GDM1 (cell line): ENCODE measurements around the gene AQR.
"Not testable (repeated sequence)": the region's sequence is repeated elsewhere in the genome, so short reads cannot be mapped to it uniquely, and the experiment has no call there.

Source experiments
- DNase-seq: peaks from one replicate; lab custom pipeline; 2025; lab: John Stamatoyannopoulos, UW

AQR gene

GRCh38 chr15:34952481-34952880 is 17.1 kb downstream of the AQR start:
- no peak for DNase-seq

- DNase-seq = no peak
Measured at GRCh38 chr15:34951993-34952392, 17.5 kb downstream of the AQR start.

GRCh38 chr15:34944936-34945335 is 24.6 kb downstream of the AQR start:
- DNase-seq = no peak

- no peak for DNase-seq
Measured at GRCh38 chr15:34943711-34944110, 25.8 kb downstream of the AQR start.

GRCh38 chr15:34943264-34943663 is 26.3 kb downstream of the AQR start:
- DNase-seq = not testable (repeated sequence)

- no peak for DNase-seq
Measured at GRCh38 chr15:34942363-34942762, 27.2 kb downstream of the AQR start.

- DNase-seq = no peak
Measured at GRCh38 chr15:34941831-34942230, 27.7 kb downstream of the AQR start.

GRCh38 chr15:34941185-34941698 is 28.3 kb downstream of the AQR start:
- no peak for DNase-seq

GRCh38 chr15:34933432-34933975 is 36.0 kb downstream of the AQR start:
- DNase-seq = no peak

GRCh38 chr15:34928349-34928748 is 41.2 kb downstream of the AQR start:
- not testable (repeated sequence) for DNase-seq

- no peak for DNase-seq
Measured at GRCh38 chr15:34927726-34928125, 41.8 kb downstream of the AQR start.

- DNase-seq = no peak
Measured at GRCh38 chr15:34914317-34914716, 55.2 kb downstream of the AQR start.

GRCh38 chr15:34905047-34905446 is 64.5 kb downstream of the AQR start:
- no peak for DNase-seq

GRCh38 chr15:34904527-34904926 is 65.0 kb downstream of the AQR start:
- no peak for DNase-seq

- DNase-seq = no peak
Measured at GRCh38 chr15:34900748-34901147, 68.8 kb downstream of the AQR start.

GRCh38 chr15:34896183-34896582 is 73.4 kb downstream of the AQR start:
- DNase-seq = no peak

GRCh38 chr15:34893967-34894366 is 75.6 kb downstream of the AQR start:
- no peak for DNase-seq

GRCh38 chr15:34892963-34893591 is 76.5 kb downstream of the AQR start:
- DNase-seq = no peak

- no peak for DNase-seq
Measured at GRCh38 chr15:34890424-34890823, 79.1 kb downstream of the AQR start.

GRCh38 chr15:34889476-34889875 is 80.1 kb downstream of the AQR start:
- no peak for DNase-seq

- DNase-seq = no peak
Measured at GRCh38 chr15:34886134-34886533, 83.4 kb downstream of the AQR start.

- DNase-seq = no peak
Measured at GRCh38 chr15:34883633-34884032, 85.9 kb downstream of the AQR start.

GRCh38 chr15:34883042-34883441 is 86.5 kb downstream of the AQR start:
- DNase-seq = no peak

- no peak for DNase-seq
Measured at GRCh38 chr15:34879107-34879506, 90.4 kb downstream of the AQR start.
